ENCODE measurements around the gene PDZD7. TPM values are rescaled to one million over a fixed set of nuclear protein-coding genes. Genes with fewer than 3 reads are reported as not detected.
A peak's percentile ranks its signal among the peaks of the same experiment; 100 is the strongest.

The PDZD7 gene
- total and polyA plus RNA-seq, 10 donors: 0.17 to 2.3 (median 1.1) TPM

- H3K4me3 ChIP-seq: peak overlapping the region in 4 of 8 donors; percentile 50 to 82 (median 66)
- peaks cover 0 to 24% (median 0%) of the 10 kb centered on the region in 7 donors for H3K27me3 ChIP-seq (replicated peaks in 1 of 7)
- TF ChIP-seq CTCF (IDR thresholded peaks at IDR 0.05 in 8 of 11, conservative IDR thresholded peaks at IDR 0.05 in 3 of 11): no peak
- no peak for TF ChIP-seq POLR2AphosphoS5 (IDR thresholded peaks at IDR 0.05)
- no peak for TF ChIP-seq POLR2A (IDR thresholded peaks at IDR 0.05)
- WGBS, 5 donors: 65 to 77% (median 75%) methylated on average over 3 of the region's 3 CpGs
- intact Hi-C loops (cut with DNase I; ENCODE audit: low total_unique reads): no loop called here
- H3K36me3 ChIP-seq: peaks cover 5 to 39% (median 35%) of the 10 kb centered on the region in 6 donors
- H3K9me3 ChIP-seq: no peaks in the 10 kb centered on the region
- no peak for DNase-seq
- peaks cover 6 to 58% (median 33%) of the 10 kb centered on the region in 6 donors for H3K4me1 ChIP-seq
- peak overlapping the region in 7 of 8 donors; percentile 92 to 97 (median 95) for H3K27ac ChIP-seq
These were observed 2.3 kb upstream of the PDZD7 start for GRCh38 chr10:101033276-101033675.

GRCh38 chr10:101032637-101033224, 1.8 kb upstream of the PDZD7 start:
- intact Hi-C loops (cut with DNase I; ENCODE audit: low total_unique reads): no loop called here
- Histone ChIP-seq H3K9me3 (no peaks in the 10 kb centered on the region), H3K36me3 (peaks cover 5 to 34% (median 30%) of the 10 kb centered on the region in 6 donors), H3K27me3 (replicated peaks in 1 of 7) (peaks cover 0 to 24% (median 0%) of the 10 kb centered on the region in 7 donors), H3K4me1 (peaks cover 6 to 58% (median 33%) of the 10 kb centered on the region in 6 donors), H3K4me3 (peak overlapping the region; percentile 50 to 82 (median 75)), H3K27ac (peak overlapping the region; percentile 81 to 97 (median 94))
- peak in 1 of 3 donors; percentile 2 for TF ChIP-seq POLR2AphosphoS5 (IDR thresholded peaks at IDR 0.05)
- TF ChIP-seq CTCF (IDR thresholded peaks at IDR 0.05 in 8 of 11, conservative IDR thresholded peaks at IDR 0.05 in 3 of 11): no peak
- TF ChIP-seq POLR2A (IDR thresholded peaks at IDR 0.05): no peak
- 5 to 63% (median 8%) methylated on average over 1 to 6 of the region's 6 CpGs for WGBS, 5 donors
- DNase-seq: no peak

- WGBS, 5 donors: 0 to 1% (median 1%) methylated on average over 25 to 47 of the region's 47 CpGs
- Histone ChIP-seq H3K9me3 (no peaks in the 10 kb centered on the region), H3K27me3 (replicated peaks in 1 of 7) (peaks cover 0 to 24% (median 0%) of the 10 kb centered on the region in 7 donors), H3K27ac (peak overlapping the region; percentile 81 to 97 (median 94)), H3K4me3 (peak overlapping the region; percentile 50 to 82 (median 75)), H3K4me1 (peaks cover 6 to 58% (median 33%) of the 10 kb centered on the region in 6 donors), H3K36me3 (peaks cover 5 to 27% (median 23%) of the 10 kb centered on the region in 6 donors)
- intact Hi-C loops (cut with DNase I; ENCODE audit: low total_unique reads): no loop called here
- TF ChIP-seq POLR2AphosphoS5 (IDR thresholded peaks at IDR 0.05): peak; percentile 73 to 89 (median 85)
- no peak for TF ChIP-seq POLR2A (IDR thresholded peaks at IDR 0.05)
- TF ChIP-seq CTCF (IDR thresholded peaks at IDR 0.05 in 8 of 11, conservative IDR thresholded peaks at IDR 0.05 in 3 of 11): peak in 1 of 11 experiments; percentile 17
- DNase-seq: peak; percentile 97
These were observed 1.1 kb upstream of the PDZD7 start for GRCh38 chr10:101031796-101032636.

All from spleen (tissue), 11 donors.